K562 (cell line): ENCODE data around the gene ATP6V0E1.

ENCODE experiments used
- BACH1 ChIP-seq: fragments of 200-800 bp; sonication (Bioruptor generic); IDR thresholded peaks from 2 replicates; pipeline ENCODE4 v1.6.1; 2016; ENCODE audit warnings: missing genetic modification characterization, missing compliant biosample characterization
- BRCA1 ChIP-seq, 2 experiments: fragments of 450-650 bp in 1 of 2; sonication (generic) in 1 of 2; formaldehyde crosslinking in 1 of 2; IDR thresholded peaks; 2 replicates each; pipeline versions ENCODE4 v1.5.0 to v1.6.1; 2017 to 2020; ENCODE audit warnings: mild to moderate bottlenecking in 1 of 2, missing genetic modification reagents in 1 of 2
- CEBPG ChIP-seq, 3 experiments: fragments of 200-800 bp in 1 of 3; sonication (Bioruptor generic) in 1 of 3; sonication (generic) in 1 of 3; formaldehyde crosslinking in 1 of 3; IDR thresholded peaks in 2 of 3; conservative IDR thresholded peaks in 1 of 3; 2 replicates each; pipeline versions ENCODE4 v1.6.1 to v1.8.0; 2016 to 2022; ENCODE audit warnings: missing compliant biosample characterization in 2 of 3, missing genetic modification characterization in 2 of 3, mild to moderate bottlenecking in 1 of 3, missing genetic modification reagents in 1 of 3
- CTCF ChIP-seq, 3 experiments: IDR thresholded peaks in 2 of 3; conservative IDR thresholded peaks in 1 of 3; 2 replicates each; pipeline ENCODE4 v1.5.1; 2011 to 2012; ENCODE audit warnings: low read length in 3 of 3, mild to moderate bottlenecking in 3 of 3, control low read depth in 2 of 3, improper control_type of control experiment in 1 of 3, inconsistent platforms in 1 of 3, low read depth in 1 of 3, mixed read lengths in 1 of 3, moderate library complexity in 1 of 3; ENCODE audit not compliant: insufficient read depth in 2 of 3
- EZH2 ChIP-seq: IDR thresholded peaks from 2 replicates; pipeline ENCODE4 v1.6.1; 2012; ENCODE audit warnings: low read depth, mild to moderate bottlenecking, inconsistent platforms, low read length, borderline replicate concordance
- SLC30A9 ChIP-seq: fragments of 250-450 bp; sonication (Bioruptor Pico); IDR thresholded peaks from 2 replicates; pipeline ENCODE4 v1.8.0; 2022; ENCODE audit warnings: mild to moderate bottlenecking, moderate library complexity

GRCh38 chr5:172973931-172974330 is 9.6 kb upstream of the ATP6V0E1 start:
- TF ChIP-seq CEBPG (CRISPR knock-in tag; IDR thresholded peaks at IDR 0.05) (no peak), CEBPG (tag; conservative IDR thresholded peaks at IDR 0.05 in 1 of 2, IDR thresholded peaks at IDR 0.05 in 1 of 2) (no peak), EZH2 (no peak), CTCF (IDR thresholded peaks at IDR 0.05 in 2 of 3, conservative IDR thresholded peaks at IDR 0.05 in 1 of 3; ENCODE audit: insufficient read depth in 2 of 3, low read depth in 1 of 3, low read length in 3 of 3) (no peak), SLC30A9 (CRISPR knock-in tag) (no peak), BRCA1 (IDR thresholded peaks at IDR 0.05) (no peak), BRCA1 (CRISPR knock-in tag; IDR thresholded peaks at IDR 0.05) (no peak), BACH1 (tag) (no peak)
